ENCODE results near the gene BCL7C.
"Not testable (repeated sequence)": the region's sequence is repeated elsewhere in the genome, so short reads cannot be mapped to it uniquely, and the experiment has no call there.

The BCL7C gene

GRCh38 chr16:30893417-30893743 is 497 bp downstream of the BCL7C start:
- TF ChIP-seq, protein P1, sequence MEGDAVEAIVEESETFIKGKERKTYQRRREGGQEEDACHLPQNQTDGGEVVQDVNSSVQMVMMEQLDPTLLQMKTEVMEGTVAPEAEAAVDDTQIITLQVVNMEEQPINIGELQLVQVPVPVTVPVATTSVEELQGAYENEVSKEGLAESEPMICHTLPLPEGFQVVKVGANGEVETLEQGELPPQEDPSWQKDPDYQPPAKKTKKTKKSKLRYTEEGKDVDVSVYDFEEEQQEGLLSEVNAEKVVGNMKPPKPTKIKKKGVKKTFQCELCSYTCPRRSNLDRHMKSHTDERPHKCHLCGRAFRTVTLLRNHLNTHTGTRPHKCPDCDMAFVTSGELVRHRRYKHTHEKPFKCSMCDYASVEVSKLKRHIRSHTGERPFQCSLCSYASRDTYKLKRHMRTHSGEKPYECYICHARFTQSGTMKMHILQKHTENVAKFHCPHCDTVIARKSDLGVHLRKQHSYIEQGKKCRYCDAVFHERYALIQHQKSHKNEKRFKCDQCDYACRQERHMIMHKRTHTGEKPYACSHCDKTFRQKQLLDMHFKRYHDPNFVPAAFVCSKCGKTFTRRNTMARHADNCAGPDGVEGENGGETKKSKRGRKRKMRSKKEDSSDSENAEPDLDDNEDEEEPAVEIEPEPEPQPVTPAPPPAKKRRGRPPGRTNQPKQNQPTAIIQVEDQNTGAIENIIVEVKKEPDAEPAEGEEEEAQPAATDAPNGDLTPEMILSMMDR (IDR thresholded peaks at IDR 0.05; ENCODE audit: low read depth, low read length), result no peak
- peak overlapping the region; percentile 86 for H3K4me3 ChIP-seq (ENCODE audit: low read depth, low read length)

GRCh38 chr16:30892670-30893416 is 1.0 kb downstream of the BCL7C start:
- TF ChIP-seq, protein P1 (IDR thresholded peaks at IDR 0.05; ENCODE audit: low read depth, low read length), result no peak
- peak overlapping the region; percentile 86 for H3K4me3 ChIP-seq (ENCODE audit: low read depth, low read length)

- H3K4me3 ChIP-seq (ENCODE audit: low read depth, low read length), result not testable (repeated sequence)
Observed at GRCh38 chr16:30891043-30891823, 2.6 kb downstream of the BCL7C start.

GRCh38 chr16:30889721-30890120 is 4.2 kb downstream of the BCL7C start:
- H3K4me3 ChIP-seq (ENCODE audit: low read depth, low read length), result no peak overlapping the region
- TF ChIP-seq, protein P1 (IDR thresholded peaks at IDR 0.05; ENCODE audit: low read depth, low read length), result no peak

DNA sequence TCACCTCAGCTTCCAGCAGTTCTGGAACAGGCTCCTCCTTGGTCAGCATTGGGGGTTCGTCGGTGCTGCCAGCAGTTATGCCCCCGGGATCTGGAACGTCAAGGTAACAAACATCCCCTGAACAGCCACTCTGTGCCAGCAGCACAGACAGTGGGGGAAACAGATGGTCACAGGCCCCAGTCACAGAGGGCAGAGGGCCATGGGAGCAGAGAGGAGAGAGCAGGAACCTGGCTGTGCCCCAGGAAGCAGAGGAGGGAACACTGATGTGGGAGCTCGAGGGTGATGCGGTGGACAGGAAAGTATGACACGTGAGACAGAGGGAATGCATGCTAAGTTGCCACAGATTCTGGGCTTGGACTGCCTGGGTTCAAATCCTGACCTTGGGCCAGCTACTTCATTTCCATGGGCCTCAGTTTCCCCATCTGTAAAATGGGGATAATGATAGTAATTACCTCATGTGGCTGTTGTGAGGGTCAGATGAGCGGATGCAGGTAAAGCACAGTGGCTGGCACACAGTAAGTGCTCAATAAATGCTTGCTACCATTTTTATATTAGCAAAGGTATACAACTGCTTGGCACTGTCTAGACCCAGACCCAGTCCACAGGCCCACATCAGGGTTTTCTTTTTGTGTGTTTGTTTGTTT is 4.9 kb downstream of the BCL7C start:
- TF ChIP-seq, protein P1 (IDR thresholded peaks at IDR 0.05; ENCODE audit: low read depth, low read length), result no peak

DNA sequence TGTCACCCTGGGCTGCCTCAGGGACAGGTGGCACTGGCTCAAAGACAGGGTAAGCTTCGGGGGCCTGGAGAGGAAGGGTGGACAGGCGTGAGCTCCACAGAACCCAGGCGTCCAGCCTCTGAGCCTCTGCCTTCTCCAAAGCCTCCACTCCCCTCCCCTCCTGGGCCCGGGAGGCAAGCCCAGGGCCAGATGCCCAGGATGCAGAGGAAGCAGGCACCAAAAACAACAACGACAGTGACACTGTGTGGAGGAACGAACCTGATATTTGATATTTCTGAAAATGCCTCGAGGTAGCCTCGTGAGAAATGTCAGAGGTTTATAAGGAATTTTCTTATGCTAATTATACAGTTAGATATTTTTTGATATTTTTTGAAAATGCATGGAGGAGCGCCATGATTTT is 6.0 kb downstream of the BCL7C start:
- TF ChIP-seq, protein P1 (IDR thresholded peaks at IDR 0.05; ENCODE audit: low read depth, low read length), result no peak
- H3K4me3 ChIP-seq (ENCODE audit: low read depth, low read length), result no peak overlapping the region

More for the DNA sequence above, 4.9 kb downstream of the BCL7C start:
- no peak overlapping the region for H3K4me3 ChIP-seq (ENCODE audit: low read depth, low read length)

GRCh38 chr16:30886145-30886544 is 7.7 kb downstream of the BCL7C start:
- H3K4me3 ChIP-seq (ENCODE audit: low read depth, low read length), result no peak overlapping the region
- TF ChIP-seq, protein P1 (IDR thresholded peaks at IDR 0.05; ENCODE audit: low read depth, low read length), result no peak
